GM12872 (cell line): ENCODE measurements around the gene GPR26.

Experiments
- TF ChIP-seq, protein P1 (sequence below): IDR thresholded peaks from 3 replicates; pipeline ENCODE4 v1.5.1; 2011; ENCODE audit warnings: low read depth, mild to moderate bottlenecking, low read length, moderate library complexity; ENCODE audit not compliant: insufficient read depth

GPR26 gene

DNA sequence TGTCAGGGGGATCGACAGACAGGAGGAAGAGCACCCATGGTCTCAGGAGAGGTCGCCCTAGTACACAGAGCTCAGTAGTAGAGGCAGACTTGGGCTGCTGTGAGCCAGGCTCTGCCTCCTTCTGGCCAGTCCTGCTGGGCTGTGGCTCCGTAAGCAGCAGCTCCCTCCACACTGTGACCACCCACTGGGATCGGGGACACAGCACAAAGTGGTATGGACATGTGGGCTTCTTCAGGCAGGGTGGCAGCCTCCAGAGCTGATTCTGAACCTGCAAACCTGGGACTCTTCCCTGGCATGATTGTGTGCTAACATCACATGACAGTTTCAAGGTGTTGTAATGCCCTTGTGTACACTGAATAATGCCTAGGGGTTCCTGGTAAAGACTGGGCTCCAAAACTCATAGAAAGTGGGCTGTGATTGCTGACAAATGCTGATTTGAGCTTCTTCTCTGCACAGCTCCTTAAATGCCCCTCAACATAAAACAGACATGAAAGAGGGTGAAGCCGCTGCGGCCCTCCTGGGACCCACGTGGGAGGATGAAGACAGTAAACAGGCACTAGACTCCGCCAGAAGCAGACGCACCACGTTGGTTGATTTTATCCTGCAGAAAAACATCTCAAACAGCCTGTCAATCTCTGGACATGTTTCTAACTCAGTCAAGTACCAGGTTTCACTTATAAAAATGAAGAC, 76.7 kb downstream of the GPR26 start:
- TF ChIP-seq, protein P1, sequence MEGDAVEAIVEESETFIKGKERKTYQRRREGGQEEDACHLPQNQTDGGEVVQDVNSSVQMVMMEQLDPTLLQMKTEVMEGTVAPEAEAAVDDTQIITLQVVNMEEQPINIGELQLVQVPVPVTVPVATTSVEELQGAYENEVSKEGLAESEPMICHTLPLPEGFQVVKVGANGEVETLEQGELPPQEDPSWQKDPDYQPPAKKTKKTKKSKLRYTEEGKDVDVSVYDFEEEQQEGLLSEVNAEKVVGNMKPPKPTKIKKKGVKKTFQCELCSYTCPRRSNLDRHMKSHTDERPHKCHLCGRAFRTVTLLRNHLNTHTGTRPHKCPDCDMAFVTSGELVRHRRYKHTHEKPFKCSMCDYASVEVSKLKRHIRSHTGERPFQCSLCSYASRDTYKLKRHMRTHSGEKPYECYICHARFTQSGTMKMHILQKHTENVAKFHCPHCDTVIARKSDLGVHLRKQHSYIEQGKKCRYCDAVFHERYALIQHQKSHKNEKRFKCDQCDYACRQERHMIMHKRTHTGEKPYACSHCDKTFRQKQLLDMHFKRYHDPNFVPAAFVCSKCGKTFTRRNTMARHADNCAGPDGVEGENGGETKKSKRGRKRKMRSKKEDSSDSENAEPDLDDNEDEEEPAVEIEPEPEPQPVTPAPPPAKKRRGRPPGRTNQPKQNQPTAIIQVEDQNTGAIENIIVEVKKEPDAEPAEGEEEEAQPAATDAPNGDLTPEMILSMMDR: no peak

GRCh38 chr10:123743441-123744223, 77.5 kb downstream of the GPR26 start:
- TF ChIP-seq, protein P1: no peak

DNA sequence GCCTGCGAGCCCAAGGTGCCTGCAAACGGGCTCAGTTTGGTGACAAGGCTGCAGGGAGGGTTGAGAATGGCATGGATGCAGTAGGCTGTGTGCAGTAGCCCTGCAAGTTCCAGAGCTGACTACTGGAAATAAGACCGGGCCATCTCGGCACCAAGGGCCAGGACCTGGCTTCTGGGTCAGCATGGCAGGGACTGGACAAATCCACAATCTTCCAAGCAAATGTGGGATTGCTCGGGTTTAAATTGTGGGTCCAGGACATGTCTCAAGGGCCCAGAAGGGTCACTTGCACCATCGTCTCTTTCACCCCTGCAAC, 78.0 kb downstream of the GPR26 start:
- TF ChIP-seq, protein P1: no peak
